HEK293 (cell line): ENCODE measurements around the gene DCAF5.

Source experiments
- CTCF ChIA-PET: fragments of 350-600 bp; formaldehyde crosslinking; extraction: SDS; loops from one replicate; lab custom pipeline; 2021; ENCODE audit warnings: antibody characterized with exemption; lab: Yijun Ruan, JAX
- POLR2A ChIA-PET: fragments of 300-600 bp; formaldehyde crosslinking; extraction: SDS; loops from one replicate; lab custom pipeline; 2020; ENCODE audit warnings: antibody characterized with exemption, inconsistent platforms; lab: Yijun Ruan, JAX
- H3K27ac ChIP-seq: fragments of 200-500 bp; sonication (Bioruptor generic); 2 replicates; pipeline ENCODE4 v1.5.1; 2014; ENCODE audit warnings: low read depth, low read length, control low read depth, inconsistent platforms; ENCODE audit errors: extremely low read depth
- H3K36me3 ChIP-seq, 2 experiments: fragments of 200-500 bp in 1 of 2; sonication (Bioruptor generic) in 1 of 2; 1 replicate in 1 of 2; 2 replicates in 1 of 2; pipeline ENCODE4 v1.5.1; 2014 to 2017; ENCODE audit warnings: inconsistent platforms in 2 of 2, low read length in 2 of 2; ENCODE audit not compliant: control insufficient read depth in 2 of 2, insufficient read depth in 1 of 2
- H3K4me1 ChIP-seq: fragments of 200-500 bp; sonication (Bioruptor generic); 2 replicates; pipeline ENCODE4 v1.5.1; 2014; ENCODE audit warnings: mild to moderate bottlenecking, low read length, inconsistent platforms; ENCODE audit not compliant: control insufficient read depth, insufficient read depth
- H3K4me3 ChIP-seq: 2 replicates; pipeline ENCODE4 v1.5.1; 2011; ENCODE audit warnings: low read depth, mild to moderate bottlenecking, control low read depth, low read length, moderate library complexity
- H3K9me3 ChIP-seq: fragments of 200-500 bp; sonication (Bioruptor generic); 2 replicates; pipeline ENCODE4 v1.5.1; 2014; ENCODE audit warnings: low read depth, low read length, inconsistent platforms; ENCODE audit not compliant: control insufficient read depth, insufficient read depth
- BCL11A ChIP-seq: fragments of 450-650 bp; formaldehyde crosslinking; IDR thresholded peaks from 2 replicates; pipeline ENCODE4 v1.5.1; 2016; ENCODE audit warnings: low read depth, missing biosample characterization, missing genetic modification characterization
- GFI1B ChIP-seq: fragments of 450-650 bp; formaldehyde crosslinking; IDR thresholded peaks from 2 replicates; pipeline ENCODE4 v1.5.1; 2016; ENCODE audit warnings: missing biosample characterization, missing genetic modification characterization
- GLIS2 ChIP-seq: fragments of 450-650 bp; formaldehyde crosslinking; IDR thresholded peaks from 2 replicates; pipeline ENCODE4 v1.5.1; 2016; ENCODE audit warnings: missing biosample characterization, missing genetic modification characterization
- KLF1 ChIP-seq: fragments of 450-650 bp; formaldehyde crosslinking; IDR thresholded peaks from 2 replicates; pipeline ENCODE4 v1.5.1; 2016; ENCODE audit warnings: missing biosample characterization, missing genetic modification characterization
- SALL2 ChIP-seq: fragments of 450-650 bp; formaldehyde crosslinking; IDR thresholded peaks from 2 replicates; pipeline ENCODE4 v1.5.0; 2017; ENCODE audit warnings: missing biosample characterization, mild to moderate bottlenecking, missing genetic modification characterization, borderline replicate concordance
- SCRT1 ChIP-seq: fragments of 450-650 bp; formaldehyde crosslinking; IDR thresholded peaks from 2 replicates; pipeline ENCODE4 v1.5.1; 2016; ENCODE audit warnings: missing biosample characterization, missing genetic modification characterization, borderline replicate concordance
- TRIM28 ChIP-seq: IDR thresholded peaks from 2 replicates; pipeline ENCODE4 v1.6.1; 2011; ENCODE audit warnings: low read length, control low read depth, borderline replicate concordance
- TSHZ1 ChIP-seq: fragments of 450-650 bp; formaldehyde crosslinking; IDR thresholded peaks from 2 replicates; pipeline ENCODE4 v1.5.1; 2016; ENCODE audit warnings: missing biosample characterization, missing genetic modification characterization, borderline replicate concordance
- ZBTB17 ChIP-seq: fragments of 450-650 bp; formaldehyde crosslinking; IDR thresholded peaks from 2 replicates; pipeline ENCODE4 v1.5.1; 2016; ENCODE audit warnings: missing biosample characterization, missing genetic modification characterization
- ZBTB20 ChIP-seq: fragments of 450-650 bp; formaldehyde crosslinking; IDR thresholded peaks from 2 replicates; pipeline ENCODE4 v1.5.1; 2016; ENCODE audit warnings: missing biosample characterization, missing genetic modification characterization
- ZBTB26 ChIP-seq: fragments of 450-650 bp; formaldehyde crosslinking; optimal IDR thresholded peaks from 2 replicates; pipeline ENCODE3; 2016; ENCODE audit warnings: missing biosample characterization, mild to moderate bottlenecking, missing genetic modification characterization
- ZBTB49 ChIP-seq: fragments of 450-650 bp; formaldehyde crosslinking; IDR thresholded peaks from 2 replicates; pipeline ENCODE4 v1.5.1; 2016; ENCODE audit warnings: missing biosample characterization, missing genetic modification characterization, low read depth
- ZBTB6 ChIP-seq: fragments of 450-650 bp; formaldehyde crosslinking; IDR thresholded peaks from 2 replicates; pipeline ENCODE4 v1.5.1; 2017; ENCODE audit warnings: missing biosample characterization, missing genetic modification characterization
- ZNF10 ChIP-seq: fragments of 450-650 bp; formaldehyde crosslinking; IDR thresholded peaks from 2 replicates; pipeline ENCODE4 v1.5.1; 2017; ENCODE audit warnings: missing biosample characterization, missing genetic modification characterization
- ZNF175 ChIP-seq: fragments of 450-650 bp; formaldehyde crosslinking; IDR thresholded peaks from 2 replicates; pipeline ENCODE4 v1.5.1; 2016; ENCODE audit warnings: missing biosample characterization, missing genetic modification characterization
- ZNF2 ChIP-seq: fragments of 450-650 bp; formaldehyde crosslinking; IDR thresholded peaks from 2 replicates; pipeline ENCODE4 v1.5.1; 2016; ENCODE audit warnings: missing biosample characterization, missing genetic modification characterization
- ZNF239 ChIP-seq: fragments of 450-650 bp; formaldehyde crosslinking; IDR thresholded peaks from 2 replicates; pipeline ENCODE4 v1.5.1; 2016; ENCODE audit warnings: missing biosample characterization, missing genetic modification characterization
- ZNF248 ChIP-seq: fragments of 450-650 bp; formaldehyde crosslinking; IDR thresholded peaks from 2 replicates; pipeline ENCODE4 v1.5.1; 2017; ENCODE audit warnings: missing biosample characterization, missing genetic modification characterization
- ZNF335 ChIP-seq: fragments of 450-650 bp; formaldehyde crosslinking; conservative IDR thresholded peaks from 2 replicates; pipeline ENCODE4 v1.5.1; 2016; ENCODE audit warnings: missing biosample characterization, missing genetic modification characterization
- ZNF501 ChIP-seq: fragments of 450-650 bp; formaldehyde crosslinking; IDR thresholded peaks from 2 replicates; pipeline ENCODE4 v1.5.1; 2016; ENCODE audit warnings: missing biosample characterization, missing genetic modification characterization
- ZNF544 ChIP-seq: fragments of 450-650 bp; formaldehyde crosslinking; IDR thresholded peaks from 2 replicates; pipeline ENCODE4 v1.5.0; 2017; ENCODE audit warnings: missing biosample characterization, missing genetic modification characterization
- ZNF596 ChIP-seq: fragments of 450-650 bp; IDR thresholded peaks from 2 replicates; pipeline ENCODE4 v1.5.0; 2018; ENCODE audit warnings: missing biosample characterization, mild to moderate bottlenecking, missing genetic modification characterization, moderate library complexity
- ZNF600 ChIP-seq: fragments of 450-650 bp; formaldehyde crosslinking; IDR thresholded peaks from 2 replicates; pipeline ENCODE4 v1.5.1; 2016; ENCODE audit warnings: missing biosample characterization, missing genetic modification characterization
- ZNF626 ChIP-seq: fragments of 450-650 bp; sonication (Bioruptor Pico); formaldehyde crosslinking; IDR thresholded peaks from 2 replicates; pipeline ENCODE4 v1.5.1; 2018; ENCODE audit warnings: missing biosample characterization, missing genetic modification characterization, inconsistent platforms
- ZNF692 ChIP-seq: fragments of 450-650 bp; formaldehyde crosslinking; IDR thresholded peaks from 2 replicates; pipeline ENCODE4 v1.5.1; 2016; ENCODE audit warnings: missing biosample characterization, missing genetic modification characterization
- ZNF701 ChIP-seq: fragments of 450-650 bp; formaldehyde crosslinking; IDR thresholded peaks from 2 replicates; pipeline ENCODE4 v1.5.1; 2016; ENCODE audit warnings: missing biosample characterization, missing genetic modification characterization
- ZNF837 ChIP-seq: fragments of 450-650 bp; formaldehyde crosslinking; IDR thresholded peaks from 2 replicates; pipeline ENCODE4 v1.5.1; 2016; ENCODE audit warnings: missing biosample characterization, missing genetic modification characterization
- ZXDB ChIP-seq: fragments of 450-650 bp; formaldehyde crosslinking; IDR thresholded peaks from 2 replicates; pipeline ENCODE4 v1.5.1; 2016; ENCODE audit warnings: missing biosample characterization, missing genetic modification characterization

DCAF5 gene

GRCh38 chr14:69079188-69079742 is 73.7 kb downstream of the DCAF5 start:
- POLR2A ChIA-PET = no interaction called here
- no peaks in the 10 kb centered on the region for H3K9me3 ChIP-seq
- CTCF ChIA-PET = interaction anchor here (0.6 to 1.2 kb wide), 3 partner anchors 11 to 1745 kb away, joined by 3 read pairs; no protein-coding TSS in a partner anchor
- no peak overlapping the region for H3K27ac ChIP-seq
- H3K4me1 ChIP-seq = no peaks in the 10 kb centered on the region
- H3K4me3 ChIP-seq = no peak overlapping the region
- no peak for TF ChIP-seq BCL11A
- no peak for TF ChIP-seq ZNF2 (tag by site-specific recombination)
- TF ChIP-seq ZNF501 (tag by site-specific recombination) = no peak
- no peak for TF ChIP-seq ZNF544 (tag by site-specific recombination)
- TF ChIP-seq ZNF837 (tag by site-specific recombination) = no peak
- no peak for TF ChIP-seq TSHZ1 (tag by site-specific recombination)
- TF ChIP-seq ZBTB26 (tag by site-specific recombination) = no peak
- TF ChIP-seq ZNF701 (tag by site-specific recombination) = no peak
- no peak for TF ChIP-seq KLF1 (tag by site-specific recombination)
- no peak for TF ChIP-seq GFI1B (tag by site-specific recombination)
- TF ChIP-seq ZBTB49 (tag by site-specific recombination) = no peak
- no peak for TF ChIP-seq SCRT1
- no peak for TF ChIP-seq ZNF335 (tag by site-specific recombination)
- peaks cover 10 to 24% of the 10 kb centered on the region in 2 experiments; a peak in 2 of 3 replicates for H3K36me3 ChIP-seq

GRCh38 chr14:69077841-69078240 is 75.1 kb downstream of the DCAF5 start:
- H3K36me3 ChIP-seq = peaks cover 14 to 31% of the 10 kb centered on the region in 2 experiments
- CTCF ChIA-PET = no interaction called here
- no peak overlapping the region for H3K4me3 ChIP-seq
- H3K4me1 ChIP-seq = no peaks in the 10 kb centered on the region
- POLR2A ChIA-PET = no interaction called here
- no peak overlapping the region for H3K27ac ChIP-seq
- no peaks in the 10 kb centered on the region for H3K9me3 ChIP-seq
- TF ChIP-seq ZNF626 = no peak
- no peak for TF ChIP-seq ZBTB20 (tag by site-specific recombination)
- no peak for TF ChIP-seq ZNF248 (tag by site-specific recombination)
- TF ChIP-seq ZBTB6 (tag by site-specific recombination) = no peak
- TF ChIP-seq GLIS2 (tag by site-specific recombination) = no peak
- no peak for TF ChIP-seq ZNF692 (tag by site-specific recombination)
- TF ChIP-seq ZNF239 = no peak
- TF ChIP-seq SALL2 (tag by site-specific recombination) = no peak
- no peak for TF ChIP-seq ZNF596 (tag by site-specific recombination)
- no peak for TF ChIP-seq ZXDB (tag by site-specific recombination)
- no peak for TF ChIP-seq ZNF600 (tag by site-specific recombination)
- no peak for TF ChIP-seq ZNF175 (tag by site-specific recombination)
- TF ChIP-seq ZBTB17 (tag by site-specific recombination) = no peak
- TF ChIP-seq TRIM28 = no peak
- TF ChIP-seq ZNF10 (tag by site-specific recombination) = no peak
